HG03378 (cell line): ENCODE measurements around the gene OR2B3.
"Not testable (repeated sequence)": the region's sequence is repeated elsewhere in the genome, so short reads cannot be mapped to it uniquely, and the experiment has no call there.

Source experiments
- ATAC-seq: cut with Tn5 transposase; IDR thresholded peaks from one replicate; pipeline ENCODE4 v1.9.1; 2021; ENCODE audit warnings: mild to moderate bottlenecking, moderate library complexity; ENCODE audit not compliant: unreplicated experiment

Gene OR2B3

GRCh38 chr6:29087213-29087612 is at the start of gene OR2B3:
Gene OR2B3, minus strand, starts transcription at chr6:29087313. Its CDS starts 65 bp downstream, at chr6:29087248.
- ATAC-seq, result no peak

GRCh38 chr6:29131691-29132090 is 44.6 kb upstream of the OR2B3 start:
- no peak for ATAC-seq

DNA sequence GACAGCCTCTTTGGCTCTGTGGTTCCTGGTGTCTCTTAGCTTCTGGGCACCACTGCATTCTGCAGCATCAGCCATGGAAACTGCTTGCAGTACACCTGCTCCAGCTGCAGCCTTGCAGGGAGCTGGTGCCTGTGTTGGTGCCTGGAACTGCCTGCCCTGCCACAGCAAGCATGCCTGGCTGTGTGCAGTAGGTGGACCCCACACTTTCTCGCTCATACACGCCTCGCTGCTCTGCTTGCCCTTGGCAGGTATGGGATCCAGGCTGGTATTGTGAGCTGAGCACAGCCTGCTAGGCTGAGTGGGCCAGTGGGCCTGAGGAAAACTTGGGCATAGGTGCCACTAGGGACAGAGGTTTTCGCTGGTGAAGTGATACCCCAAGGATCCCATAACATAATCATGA is 43.5 kb upstream of the OR2B3 start:
- no peak for ATAC-seq

DNA sequence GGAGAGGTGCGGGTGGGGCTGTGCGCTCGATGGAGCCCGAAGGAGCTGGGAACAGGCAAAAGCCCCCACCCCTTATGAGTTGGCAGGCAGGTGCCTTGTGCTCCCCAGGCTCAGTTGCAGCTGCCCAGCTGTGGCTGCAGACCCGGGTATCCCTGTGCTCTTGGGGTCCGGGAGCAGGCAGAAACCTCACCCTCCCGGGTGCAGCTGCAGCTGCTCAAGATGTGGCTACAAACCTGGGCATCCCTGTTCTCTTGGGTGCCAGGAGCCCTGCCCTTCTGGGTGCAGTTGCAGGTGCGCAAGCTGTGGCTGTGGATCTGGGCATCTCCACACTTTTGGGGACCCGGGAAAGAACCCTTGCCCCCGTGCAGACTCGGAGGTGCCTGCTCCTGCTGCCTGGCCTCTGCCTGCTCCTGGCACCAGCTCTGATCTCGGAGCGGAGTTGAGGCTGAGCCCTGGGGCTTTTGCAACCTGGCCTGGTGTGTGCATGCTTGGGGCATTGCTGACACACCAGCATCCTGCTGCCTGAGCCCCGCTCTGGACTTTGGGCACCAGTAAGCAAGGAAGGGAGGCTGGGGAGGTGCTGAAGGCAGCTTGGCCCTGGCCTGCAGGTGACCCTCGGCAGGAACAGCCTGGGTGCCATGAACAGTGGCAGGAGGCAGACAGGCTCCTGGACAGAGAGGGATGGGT is 42.4 kb upstream of the OR2B3 start:
- ATAC-seq, result no peak

DNA sequence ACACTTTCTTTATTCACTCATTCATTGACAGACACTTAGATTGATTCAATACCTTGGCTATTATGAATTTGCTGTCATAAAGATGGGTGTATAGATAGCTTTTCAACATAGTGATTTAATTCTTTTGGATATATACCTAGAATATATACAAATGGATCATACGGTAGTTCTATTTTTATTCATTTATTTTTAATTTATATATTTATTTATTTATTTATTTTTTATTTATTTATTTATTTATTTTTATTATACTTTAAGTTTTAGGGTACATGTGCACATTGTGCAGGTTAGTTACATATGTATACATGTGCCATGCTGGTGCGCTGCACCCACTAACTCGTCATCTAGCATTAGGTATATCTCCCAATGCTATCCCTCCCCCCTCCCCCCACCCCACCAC is 27.9 kb upstream of the OR2B3 start:
- not testable (repeated sequence) for ATAC-seq

GRCh38 chr6:29112135-29112534 is 25.0 kb upstream of the OR2B3 start:
- no peak for ATAC-seq

DNA sequence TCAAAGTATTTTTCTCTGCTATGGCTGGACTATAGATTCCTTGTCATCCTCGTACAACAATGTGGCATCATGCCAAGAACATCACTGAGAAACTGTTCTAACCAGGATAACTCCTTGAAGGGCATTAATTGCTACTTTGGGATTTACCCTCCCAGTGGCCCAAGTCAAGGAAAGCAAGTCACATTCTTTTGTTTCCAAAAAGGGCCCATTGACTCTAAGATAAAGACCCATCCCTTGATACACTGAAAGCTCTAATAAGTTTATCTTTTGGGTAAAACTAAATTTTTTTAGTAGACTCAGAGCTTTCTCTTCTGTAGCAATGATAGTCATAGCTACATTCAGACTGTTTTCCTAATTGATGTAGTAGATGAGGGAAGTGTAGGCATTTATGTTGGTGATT is 20.6 kb upstream of the OR2B3 start, which contains the start of gene OR2J3:
OR2J3 (plus strand) TSS at position 301 of the 400 bp plus-strand sequence. CDS start 3,833 bp downstream, outside the sequence.
- ATAC-seq, result no peak

GRCh38 chr6:29099190-29099589 is 12.1 kb upstream of the OR2B3 start, which contains the start of gene OR2J1:
Gene OR2J1, plus strand, starts transcription at chr6:29099490. Its CDS starts 1,453 bp downstream, at chr6:29100943.
- ATAC-seq, result no peak

DNA sequence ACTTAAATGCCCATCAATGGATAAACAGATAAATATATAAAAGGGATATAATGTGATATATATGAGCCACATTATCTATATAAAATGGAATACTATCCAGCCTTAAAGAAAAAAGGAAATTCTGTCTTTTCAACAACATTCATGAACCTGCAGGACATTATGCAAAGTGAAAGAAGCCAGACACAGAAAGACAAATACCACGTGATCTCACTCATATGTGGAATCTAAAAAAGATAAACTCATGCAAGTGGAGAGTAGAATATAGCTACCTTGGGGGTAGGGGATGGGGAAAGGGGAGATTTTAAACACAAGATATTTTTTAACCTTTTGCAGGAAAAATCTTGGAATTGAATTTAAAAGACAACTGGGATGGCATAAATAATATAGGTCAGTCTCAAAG is 10.7 kb upstream of the OR2B3 start:
- no peak for ATAC-seq

- ATAC-seq, result no peak
Measured at GRCh38 chr6:29092957-29093356, 5.8 kb upstream of the OR2B3 start.

DNA sequence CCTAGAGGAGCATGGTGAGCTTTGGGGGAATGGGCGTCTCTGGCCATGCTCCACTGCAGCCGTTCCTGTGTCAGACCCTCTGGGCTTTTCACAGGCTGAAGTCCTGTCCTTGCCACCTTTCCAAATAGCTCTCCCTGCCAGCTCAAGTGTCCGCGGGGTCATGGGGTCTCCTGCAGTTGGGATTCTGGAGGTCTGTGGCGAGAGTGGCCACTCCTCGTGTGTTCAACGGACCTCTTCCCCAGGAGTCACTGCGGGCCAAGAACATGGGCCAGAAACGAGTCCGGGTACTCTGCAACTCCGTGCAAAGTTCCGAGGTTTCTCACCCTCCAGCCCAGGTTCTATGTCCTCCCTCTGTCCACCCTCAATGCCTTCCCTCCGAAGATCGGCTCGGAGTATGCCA is 4.7 kb downstream of the OR2B3 start:
- ATAC-seq, result no peak

DNA sequence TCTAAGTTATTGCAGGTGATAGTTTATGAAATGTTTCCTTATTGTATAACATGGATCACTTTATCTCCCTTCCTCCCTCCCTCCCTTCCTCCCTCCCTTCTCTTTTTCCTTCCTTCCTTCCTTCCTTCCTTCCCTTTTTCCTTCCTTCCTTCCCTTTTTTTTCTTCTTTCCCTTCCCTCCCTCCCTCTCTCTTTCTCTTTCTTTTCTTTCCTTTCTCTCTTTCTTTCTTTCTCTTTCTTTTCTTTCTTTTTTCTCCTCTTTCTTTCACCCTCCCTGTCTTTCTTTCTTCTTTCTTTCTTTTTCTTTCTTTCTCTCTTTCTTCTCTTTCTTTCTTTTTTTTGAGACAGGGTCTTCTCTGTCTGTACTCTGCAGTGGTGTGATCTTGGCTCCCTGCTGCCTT is 5.8 kb downstream of the OR2B3 start:
- ATAC-seq, result no peak

- no peak for ATAC-seq
Measured at GRCh38 chr6:29079203-29079602, 7.9 kb downstream of the OR2B3 start.

GRCh38 chr6:29071831-29072723 is 15.0 kb downstream of the OR2B3 start:
- ATAC-seq, result no peak

- ATAC-seq, result no peak
Measured at GRCh38 chr6:29051680-29052079, 35.4 kb downstream of the OR2B3 start.

GRCh38 chr6:29045075-29045474 is 42.0 kb downstream of the OR2B3 start, which contains the start of gene OR2W1:
Gene OR2W1, minus strand, starts transcription at chr6:29045175. Its CDS starts 0 bp downstream, at chr6:29045175.
- ATAC-seq, result no peak
